Esophagus squamous epithelium (tissue), 4 donors: ENCODE results near the gene GIMAP4.

Experiments
- CTCF ChIP-seq, 6 experiments: fragments of 450-650 bp in 4 of 6; fragments of 200-600 bp in 2 of 6; sonication (generic) in 2 of 6; IDR thresholded peaks; one replicate each; pipeline ENCODE4 v1.5.1; 2016 to 2019; ENCODE audit warnings: antibody characterized with exemption in 6 of 6, mild to moderate bottlenecking in 4 of 6, moderate library complexity in 4 of 6
- POLR2A ChIP-seq, 4 donors: fragments of 450-650 bp; IDR thresholded peaks; one replicate each; pipeline ENCODE4 v1.6.1; 2017; ENCODE audit warnings: antibody characterized with exemption in 4 of 4, mild to moderate bottlenecking in 4 of 4, moderate library complexity in 3 of 4

- TF ChIP-seq CTCF (IDR thresholded peaks at IDR 0.05) = no peak
- TF ChIP-seq POLR2A (IDR thresholded peaks at IDR 0.05) = no peak
Measured at GRCh38 chr7:150566572-150566971, 618 bp upstream of the GIMAP4 start.
